Measurements from ENCODE around the gene LRFN4. TPM values are rescaled to one million over a fixed set of nuclear protein-coding genes. Genes with fewer than 3 reads are reported as not detected.

LRFN4 gene
- polyA plus RNA-seq, 3 donors, result 1.0 to 7.7 (median 1.7) TPM

DNA sequence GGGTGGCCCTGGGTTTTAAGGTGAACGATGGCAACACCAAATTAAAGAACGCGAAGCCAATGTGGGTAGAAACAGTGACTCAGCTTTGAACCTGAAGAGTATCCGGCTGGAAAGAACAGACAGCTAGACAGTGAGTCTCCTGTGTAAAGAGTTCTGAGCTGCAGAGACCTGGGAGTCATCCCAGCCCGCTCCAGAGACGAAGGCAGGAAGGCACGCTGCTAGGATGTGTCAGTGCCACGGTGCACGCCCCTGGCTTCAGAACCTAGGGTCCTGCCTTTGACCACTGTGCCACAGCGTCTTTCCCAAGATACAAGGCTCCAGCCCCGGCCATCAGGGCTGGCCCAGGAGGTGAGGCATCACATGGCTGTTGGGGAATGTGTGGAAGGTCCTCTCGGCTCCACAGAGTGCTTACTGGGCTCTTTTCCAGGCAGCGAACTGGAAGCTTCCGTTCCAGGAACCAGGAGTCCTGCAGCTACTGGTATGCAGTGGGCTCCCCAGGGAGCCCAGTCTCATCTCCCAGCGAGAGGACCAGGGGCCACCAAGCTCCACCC lies 29.9 kb downstream of the LRFN4 start:
- Histone ChIP-seq H3K36me3 (replicated peaks in 1 of 2; ENCODE audit: control insufficient read depth in 1 of 2, insufficient read depth in 2 of 2, low read length in 2 of 2) (no peaks in the 10 kb centered on the region), H3K4me3 (replicated peaks in 1 of 3; ENCODE audit: low read depth in 2 of 3, low read length in 3 of 3) (no peak overlapping the region), H2AFZ (ENCODE audit: insufficient read depth, low read depth, low read length, poor library complexity, severe bottlenecking) (no peak overlapping the region), H3K27ac (ENCODE audit: low read depth in 1 of 2, low read length in 2 of 2) (no peak overlapping the region), H3K4me2 (replicated peaks; ENCODE audit: extremely low read depth, low read length, poor library complexity, severe bottlenecking) (no peak overlapping the region), H3K27me3 (ENCODE audit: control insufficient read depth in 2 of 2, insufficient read depth in 2 of 2, low read length in 2 of 2) (no peaks in the 10 kb centered on the region), H3K9me3 (replicated peaks in 1 of 2; ENCODE audit: control insufficient read depth in 1 of 2, insufficient read depth in 1 of 2, low read length in 2 of 2) (no peaks in the 10 kb centered on the region), H3K9ac (ENCODE audit: insufficient read depth, low read length, poor library complexity, severe bottlenecking) (no peak overlapping the region), H3K4me1 (ENCODE audit: control insufficient read depth in 1 of 2, insufficient read depth in 2 of 2, low read length in 2 of 2) (no peaks in the 10 kb centered on the region), H4K20me1 (ENCODE audit: insufficient read depth, low read length) (no peaks in the 10 kb centered on the region), H3K79me2 (ENCODE audit: insufficient read depth, low read length) (no peaks in the 10 kb centered on the region)
- H3K4me1 Mint-ChIP-seq, result peaks cover 5% of the 10 kb centered on the region
- H3K36me3 Mint-ChIP-seq, result peaks cover 0 to 3% of the 10 kb centered on the region in 2 donors
- H3K27me3 Mint-ChIP-seq (ENCODE audit: low read depth in 3 of 3), result peaks cover 1 to 6% (median 3%) of the 10 kb centered on the region in 3 donors
- no peak overlapping the region for H3K4me3 Mint-ChIP-seq
- no peak for DNase-seq
- intact Hi-C loops (cut with micrococcal nuclease), result no loop called here
- WGBS (ENCODE audit: insufficient coverage), result 94% methylated on average over 11 of the region's 15 CpGs
- H3K27ac Mint-ChIP-seq, result peak overlapping the region in 1 of 7 donors; percentile 57
- peaks cover 0 to 2% (median 0%) of the 10 kb centered on the region in 7 donors for H3K9me3 Mint-ChIP-seq
- TF ChIP-seq, protein P1, sequence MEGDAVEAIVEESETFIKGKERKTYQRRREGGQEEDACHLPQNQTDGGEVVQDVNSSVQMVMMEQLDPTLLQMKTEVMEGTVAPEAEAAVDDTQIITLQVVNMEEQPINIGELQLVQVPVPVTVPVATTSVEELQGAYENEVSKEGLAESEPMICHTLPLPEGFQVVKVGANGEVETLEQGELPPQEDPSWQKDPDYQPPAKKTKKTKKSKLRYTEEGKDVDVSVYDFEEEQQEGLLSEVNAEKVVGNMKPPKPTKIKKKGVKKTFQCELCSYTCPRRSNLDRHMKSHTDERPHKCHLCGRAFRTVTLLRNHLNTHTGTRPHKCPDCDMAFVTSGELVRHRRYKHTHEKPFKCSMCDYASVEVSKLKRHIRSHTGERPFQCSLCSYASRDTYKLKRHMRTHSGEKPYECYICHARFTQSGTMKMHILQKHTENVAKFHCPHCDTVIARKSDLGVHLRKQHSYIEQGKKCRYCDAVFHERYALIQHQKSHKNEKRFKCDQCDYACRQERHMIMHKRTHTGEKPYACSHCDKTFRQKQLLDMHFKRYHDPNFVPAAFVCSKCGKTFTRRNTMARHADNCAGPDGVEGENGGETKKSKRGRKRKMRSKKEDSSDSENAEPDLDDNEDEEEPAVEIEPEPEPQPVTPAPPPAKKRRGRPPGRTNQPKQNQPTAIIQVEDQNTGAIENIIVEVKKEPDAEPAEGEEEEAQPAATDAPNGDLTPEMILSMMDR (IDR thresholded peaks at IDR 0.05), result no peak

DNA sequence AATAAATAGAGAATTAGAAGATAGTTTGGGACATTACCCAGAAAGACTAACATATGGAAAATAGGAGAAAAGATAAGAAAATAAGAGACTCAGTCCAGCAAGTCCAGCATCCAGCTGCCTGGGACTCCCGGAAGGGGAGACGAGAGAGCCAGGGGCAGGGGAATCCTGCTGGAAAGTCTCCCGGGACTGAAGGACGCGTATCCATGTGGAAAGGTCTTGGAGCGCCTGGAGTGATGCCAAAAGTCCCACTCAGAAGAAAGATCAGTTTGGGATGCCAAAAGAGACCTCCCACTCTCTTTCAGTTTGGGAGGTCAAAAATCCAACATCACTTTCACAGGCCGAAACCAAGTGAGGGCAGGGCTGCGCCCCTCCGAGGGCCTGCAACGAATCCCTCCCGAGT lies 30.7 kb downstream of the LRFN4 start:
- Histone ChIP-seq H3K27ac (ENCODE audit: low read depth in 1 of 2, low read length in 2 of 2) (no peak overlapping the region), H3K9ac (ENCODE audit: insufficient read depth, low read length, poor library complexity, severe bottlenecking) (no peak overlapping the region), H4K20me1 (ENCODE audit: insufficient read depth, low read length) (no peaks in the 10 kb centered on the region), H3K4me1 (ENCODE audit: control insufficient read depth in 1 of 2, insufficient read depth in 2 of 2, low read length in 2 of 2) (no peaks in the 10 kb centered on the region), H2AFZ (ENCODE audit: insufficient read depth, low read depth, low read length, poor library complexity, severe bottlenecking) (no peak overlapping the region), H3K9me3 (replicated peaks in 1 of 2; ENCODE audit: control insufficient read depth in 1 of 2, insufficient read depth in 1 of 2, low read length in 2 of 2) (no peaks in the 10 kb centered on the region), H3K36me3 (replicated peaks in 1 of 2; ENCODE audit: control insufficient read depth in 1 of 2, insufficient read depth in 2 of 2, low read length in 2 of 2) (no peaks in the 10 kb centered on the region), H3K4me2 (replicated peaks; ENCODE audit: extremely low read depth, low read length, poor library complexity, severe bottlenecking) (no peak overlapping the region), H3K79me2 (ENCODE audit: insufficient read depth, low read length) (no peaks in the 10 kb centered on the region), H3K27me3 (ENCODE audit: control insufficient read depth in 2 of 2, insufficient read depth in 2 of 2, low read length in 2 of 2) (no peaks in the 10 kb centered on the region), H3K4me3 (replicated peaks in 1 of 3; ENCODE audit: low read depth in 2 of 3, low read length in 3 of 3) (no peak overlapping the region)
- Mint-ChIP-seq H3K9me3 (peaks cover 0 to 2% (median 0%) of the 10 kb centered on the region in 7 donors), H3K27me3 (ENCODE audit: low read depth in 3 of 3) (peaks cover 1 to 6% (median 3%) of the 10 kb centered on the region in 3 donors), H3K4me3 (no peak overlapping the region), H3K27ac (no peak overlapping the region), H3K36me3 (peaks cover 0 to 3% of the 10 kb centered on the region in 2 donors), H3K4me1 (peaks cover 11% of the 10 kb centered on the region)
- intact Hi-C loops (cut with micrococcal nuclease), result no loop called here
- no peak for DNase-seq
- WGBS (ENCODE audit: insufficient coverage), result 97% methylated on average over 10 of the region's 11 CpGs
- TF ChIP-seq, protein P1 (IDR thresholded peaks at IDR 0.05), result no peak
